ENCODE data around the gene TEKT1. TPM values are rescaled to one million over a fixed set of nuclear protein-coding genes. Genes with fewer than 3 reads are reported as not detected.

TEKT1 gene
- total RNA-seq, 1 experiment from 2014 or later: not detected

DNA sequence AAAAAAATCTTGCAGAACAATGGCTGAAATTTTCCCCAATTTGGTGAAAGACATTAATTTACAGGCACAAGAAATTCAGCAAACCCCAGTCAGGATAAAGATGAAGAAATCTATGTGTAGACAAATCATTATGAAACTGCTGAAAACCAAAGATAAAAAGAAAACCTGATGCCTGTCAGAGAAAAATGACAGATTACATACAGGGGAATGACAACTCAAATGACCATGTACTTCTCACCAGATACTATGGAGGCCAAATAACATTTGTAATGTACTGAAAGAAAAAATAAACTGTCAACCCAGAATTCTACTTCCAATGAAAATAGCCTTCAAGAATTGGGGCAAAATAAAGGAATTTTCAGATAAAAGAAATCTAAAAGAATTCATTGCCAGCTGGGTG, 82.9 kb downstream of the TEKT1 start:
- no peak for DNase-seq
- Mint-ChIP-seq H3K36me3 (ENCODE audit: insufficient read depth, unreplicated experiment) (no peaks in the 10 kb centered on the region), H3K27ac (ENCODE audit: unreplicated experiment) (no peak overlapping the region), H3K9me3 (ENCODE audit: unreplicated experiment) (no peaks in the 10 kb centered on the region), H3K4me1 (ENCODE audit: low read depth, unreplicated experiment) (no peaks in the 10 kb centered on the region), H3K4me3 (ENCODE audit: unreplicated experiment) (no peak overlapping the region), H3K27me3 (ENCODE audit: insufficient read depth, unreplicated experiment) (no peaks in the 10 kb centered on the region)
- H3K9me3 ChIP-seq: no peaks in the 10 kb centered on the region
- H3K4me1 ChIP-seq: no peaks in the 10 kb centered on the region
- no peaks in the 10 kb centered on the region for H3K36me3 ChIP-seq (ENCODE audit: control insufficient read depth, insufficient read depth, low read length)
- CTCF ChIA-PET: no interaction called here
- H3K4me3 ChIP-seq (ENCODE audit: low read depth, low read length): no peak overlapping the region
- TF ChIP-seq, protein P1, sequence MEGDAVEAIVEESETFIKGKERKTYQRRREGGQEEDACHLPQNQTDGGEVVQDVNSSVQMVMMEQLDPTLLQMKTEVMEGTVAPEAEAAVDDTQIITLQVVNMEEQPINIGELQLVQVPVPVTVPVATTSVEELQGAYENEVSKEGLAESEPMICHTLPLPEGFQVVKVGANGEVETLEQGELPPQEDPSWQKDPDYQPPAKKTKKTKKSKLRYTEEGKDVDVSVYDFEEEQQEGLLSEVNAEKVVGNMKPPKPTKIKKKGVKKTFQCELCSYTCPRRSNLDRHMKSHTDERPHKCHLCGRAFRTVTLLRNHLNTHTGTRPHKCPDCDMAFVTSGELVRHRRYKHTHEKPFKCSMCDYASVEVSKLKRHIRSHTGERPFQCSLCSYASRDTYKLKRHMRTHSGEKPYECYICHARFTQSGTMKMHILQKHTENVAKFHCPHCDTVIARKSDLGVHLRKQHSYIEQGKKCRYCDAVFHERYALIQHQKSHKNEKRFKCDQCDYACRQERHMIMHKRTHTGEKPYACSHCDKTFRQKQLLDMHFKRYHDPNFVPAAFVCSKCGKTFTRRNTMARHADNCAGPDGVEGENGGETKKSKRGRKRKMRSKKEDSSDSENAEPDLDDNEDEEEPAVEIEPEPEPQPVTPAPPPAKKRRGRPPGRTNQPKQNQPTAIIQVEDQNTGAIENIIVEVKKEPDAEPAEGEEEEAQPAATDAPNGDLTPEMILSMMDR (IDR thresholded peaks at IDR 0.05; ENCODE audit: insufficient read depth in 1 of 2, low read depth in 1 of 2, low read length in 1 of 2, severe bottlenecking in 1 of 2, unreplicated experiment in 1 of 2): no peak
- H3K27me3 ChIP-seq (replicated peaks; ENCODE audit: control insufficient read depth, insufficient read depth, low read length): no peaks in the 10 kb centered on the region
- intact Hi-C loops (cut with micrococcal nuclease; ENCODE audit: unreplicated experiment): loop anchor here (5.0 kb wide), 1 partner anchor 94 kb away; no protein-coding TSS in a partner anchor
- no TSS peak for BruUV-seq (replicated peaks)
- POLR2A ChIA-PET: no interaction called here

Other genes with a start within 250 kb of the TEKT1 start
- 7.7 and 9.8 TPM in 2 replicates for gene KIAA0753, start 191.0 kb downstream of the TEKT1 start, total RNA-seq (2022)
- 59.1 and 68.6 TPM in 2 replicates for gene TXNDC17, start 190.7 kb downstream of the TEKT1 start, total RNA-seq (2022)
- 9.5 and 10.2 TPM in 2 replicates for gene MED31, start 180.1 kb downstream of the TEKT1 start, total RNA-seq (2022)
- 3.1 and 3.4 TPM in 2 replicates for gene C17orf100, start 180.0 kb downstream of the TEKT1 start, total RNA-seq (2022)
- gene SLC13A5, start 118.4 kb downstream of the TEKT1 start, total RNA-seq (2022): 0.11 TPM in 1 of 2 replicates, not detected in the other
- gene XAF1, start 75.7 kb downstream of the TEKT1 start, total RNA-seq (2022): 0.25 TPM in 1 of 2 replicates, not detected in the other
- gene FBXO39, start 55.5 kb downstream of the TEKT1 start, total RNA-seq (2022): not detected in 2 replicates
- gene ALOX12, start 164.3 kb upstream of the TEKT1 start, total RNA-seq (2022): not detected in 2 replicates
- gene RNASEK, start 180.9 kb upstream of the TEKT1 start, total RNA-seq (2022): 61.9 and 63.0 TPM in 2 replicates
- gene BCL6B, start 191.3 kb upstream of the TEKT1 start, total RNA-seq (2022): not detected in 2 replicates
- 7.1 and 8.7 TPM in 2 replicates for gene SLC16A13, start 204.3 kb upstream of the TEKT1 start, total RNA-seq (2022)
- gene SLC16A11, start 212.4 kb upstream of the TEKT1 start, total RNA-seq (2022): 0.35 and 0.43 TPM in 2 replicates
- not detected in 2 replicates for gene CLEC10A, start 248.5 kb upstream of the TEKT1 start, total RNA-seq (2022)